Measurements from ENCODE around the gene MCM8. TPM values are rescaled to one million over a fixed set of nuclear protein-coding genes. Genes with fewer than 3 reads are reported as not detected.

Gene MCM8
- total RNA-seq, 2 experiments from 2014 or later, result 42.5 to 45.4 TPM

- POLR2A ChIA-PET, result interaction anchor here (1.5 kb wide), 1 partner anchor 28 kb away, joined by 7 read pairs; no protein-coding TSS in a partner anchor
Observed at GRCh38 chr20:5947276-5947675, 3.2 kb upstream of the MCM8 start.

GRCh38 chr20:5949943-5950270 is 545 bp upstream of the MCM8 start:
- Mint-ChIP-seq H3K27ac (peak overlapping the region; percentile 96), H3K4me1 (peaks cover 52% of the 10 kb centered on the region), H3K36me3 (ENCODE audit: low read depth) (peaks cover 71% of the 10 kb centered on the region)

More at GRCh38 chr20:5947276-5947675, 3.2 kb upstream of the MCM8 start:
- CTCF ChIA-PET, result interaction anchor here (1.0 to 4.0 kb wide), 2 partner anchors 22 to 418 kb away, joined by 3 to 17 read pairs; no protein-coding TSS in a partner anchor
- Mint-ChIP-seq H3K27me3 (no peaks in the 10 kb centered on the region), H3K9me3 (ENCODE audit: low read depth) (no peaks in the 10 kb centered on the region), H3K36me3 (ENCODE audit: low read depth) (peaks cover 70% of the 10 kb centered on the region), H3K4me3 (peak overlapping the region; percentile 95), H3K27ac (peak overlapping the region; percentile 84), H3K4me1 (peaks cover 50% of the 10 kb centered on the region)
- ATAC-seq (peak; percentile 44), DNase-seq (peak; percentile 74)
- intact Hi-C loops (cut with DNase I, micrococcal nuclease), result no loop called here

GRCh38 chr20:5967469-5967868 is 17.0 kb downstream of the MCM8 start:
- POLR2A ChIA-PET, result no interaction called here
- DNase-seq (no peak), ATAC-seq (no peak)
- intact Hi-C loops (cut with DNase I, micrococcal nuclease), result no loop called here
- Mint-ChIP-seq H3K4me1 (no peaks in the 10 kb centered on the region), H3K36me3 (ENCODE audit: low read depth) (peaks cover 59% of the 10 kb centered on the region), H3K27me3 (no peaks in the 10 kb centered on the region), H3K27ac (no peak overlapping the region), H3K4me3 (no peak overlapping the region), H3K9me3 (ENCODE audit: low read depth) (no peaks in the 10 kb centered on the region)
- CTCF ChIA-PET, result no interaction called here

More at GRCh38 chr20:5949943-5950270, 545 bp upstream of the MCM8 start:
- DNase-seq, result no peak
- Mint-ChIP-seq H3K27me3 (no peaks in the 10 kb centered on the region), H3K4me3 (peak overlapping the region; percentile 95), H3K9me3 (ENCODE audit: low read depth) (no peaks in the 10 kb centered on the region)
- ATAC-seq, result no peak
- ChIA-PET POLR2A (no interaction called here), CTCF (no interaction called here)
- intact Hi-C loops (cut with DNase I, micrococcal nuclease), result loop anchor here (1.0 to 5.0 kb wide), 9 partner anchors 31 to 1933 kb away; partner anchors contain the start of genes CDS2 (in 1 of the 2), RNF24 (in 1 of the 2) and SHLD1 (in 1 of the 2)

- no peak overlapping the region for H3K4me3 Mint-ChIP-seq
- ATAC-seq, result no peak
- H3K27ac Mint-ChIP-seq, result no peak overlapping the region
- H3K9me3 Mint-ChIP-seq (ENCODE audit: low read depth), result no peaks in the 10 kb centered on the region
- intact Hi-C loops (cut with DNase I, micrococcal nuclease), result no loop called here
- no peaks in the 10 kb centered on the region for H3K27me3 Mint-ChIP-seq
- DNase-seq, result no peak
- ChIA-PET POLR2A (no interaction called here), CTCF (interaction anchor here (1.1 kb wide), 1 partner anchor 21 kb away, joined by 3 read pairs; no protein-coding TSS in a partner anchor)
- H3K36me3 Mint-ChIP-seq (ENCODE audit: low read depth), result peaks cover 61% of the 10 kb centered on the region
- no peaks in the 10 kb centered on the region for H3K4me1 Mint-ChIP-seq
Observed at GRCh38 chr20:5968462-5968861, 18.0 kb downstream of the MCM8 start.

- intact Hi-C loops (cut with DNase I, micrococcal nuclease), result no loop called here
- POLR2A ChIA-PET, result no interaction called here
- Mint-ChIP-seq H3K4me3 (no peak overlapping the region), H3K27me3 (no peaks in the 10 kb centered on the region), H3K9me3 (ENCODE audit: low read depth) (no peaks in the 10 kb centered on the region), H3K4me1 (no peaks in the 10 kb centered on the region), H3K27ac (no peak overlapping the region), H3K36me3 (ENCODE audit: low read depth) (peaks cover 62% of the 10 kb centered on the region)
- CTCF ChIA-PET, result interaction anchor here (1.1 kb wide), 1 partner anchor 22 kb away, joined by 3 read pairs; no protein-coding TSS in a partner anchor
- DNase-seq, result no peak
- no peak for ATAC-seq
Observed at GRCh38 chr20:5969348-5969935, 19.0 kb downstream of the MCM8 start.

GRCh38 chr20:5969940-5970339 is 19.5 kb downstream of the MCM8 start:
- H3K9me3 Mint-ChIP-seq (ENCODE audit: low read depth), result no peaks in the 10 kb centered on the region
- CTCF ChIA-PET, result no interaction called here
- POLR2A ChIA-PET, result no interaction called here
- no peak for DNase-seq
- no peak overlapping the region for H3K27ac Mint-ChIP-seq
- H3K27me3 Mint-ChIP-seq, result no peaks in the 10 kb centered on the region
- intact Hi-C loops (cut with DNase I, micrococcal nuclease), result no loop called here
- no peaks in the 10 kb centered on the region for H3K4me1 Mint-ChIP-seq
- no peak for ATAC-seq
- H3K36me3 Mint-ChIP-seq (ENCODE audit: low read depth), result peaks cover 60% of the 10 kb centered on the region
- no peak overlapping the region for H3K4me3 Mint-ChIP-seq

GRCh38 chr20:5970381-5970780 is 19.9 kb downstream of the MCM8 start:
- CTCF ChIA-PET, result interaction anchor here (0.9 kb wide), 1 partner anchor 442 kb away, joined by 3 read pairs; no protein-coding TSS in a partner anchor
- no peak for ATAC-seq

GRCh38 chr20:5971203-5971602 is 20.8 kb downstream of the MCM8 start:
- Mint-ChIP-seq H3K9me3 (ENCODE audit: low read depth) (no peaks in the 10 kb centered on the region), H3K27ac (no peak overlapping the region), H3K4me3 (no peak overlapping the region), H3K4me1 (no peaks in the 10 kb centered on the region), H3K27me3 (no peaks in the 10 kb centered on the region), H3K36me3 (ENCODE audit: low read depth) (peaks cover 50% of the 10 kb centered on the region)
- DNase-seq (no peak), ATAC-seq (no peak)
- intact Hi-C loops (cut with DNase I, micrococcal nuclease), result no loop called here
- ChIA-PET POLR2A (no interaction called here), CTCF (interaction anchor here (0.9 to 1.3 kb wide), 2 partner anchors 14 to 443 kb away, joined by 3 to 4 read pairs; no protein-coding TSS in a partner anchor)

More at GRCh38 chr20:5970381-5970780, 19.9 kb downstream of the MCM8 start:
- intact Hi-C loops (cut with DNase I, micrococcal nuclease), result no loop called here
- peaks cover 57% of the 10 kb centered on the region for H3K36me3 Mint-ChIP-seq (ENCODE audit: low read depth)
- no peak overlapping the region for H3K27ac Mint-ChIP-seq
- H3K4me3 Mint-ChIP-seq, result no peak overlapping the region
- H3K9me3 Mint-ChIP-seq (ENCODE audit: low read depth), result no peaks in the 10 kb centered on the region
- DNase-seq, result no peak
- no peaks in the 10 kb centered on the region for H3K27me3 Mint-ChIP-seq
- no peaks in the 10 kb centered on the region for H3K4me1 Mint-ChIP-seq
- POLR2A ChIA-PET, result no interaction called here

GRCh38 chr20:5973172-5973571 is 22.7 kb downstream of the MCM8 start:
- no peaks in the 10 kb centered on the region for H3K9me3 Mint-ChIP-seq (ENCODE audit: low read depth)
- ATAC-seq (no peak), DNase-seq (no peak)
- H3K4me3 Mint-ChIP-seq, result no peak overlapping the region
- H3K27me3 Mint-ChIP-seq, result no peaks in the 10 kb centered on the region
- H3K27ac Mint-ChIP-seq, result no peak overlapping the region
- peaks cover 51% of the 10 kb centered on the region for H3K36me3 Mint-ChIP-seq (ENCODE audit: low read depth)
- CTCF ChIA-PET, result interaction anchor here (0.8 kb wide), 2 partner anchors 41 to 46 kb away, joined by 3 to 4 read pairs; no protein-coding TSS in a partner anchor
- intact Hi-C loops (cut with DNase I, micrococcal nuclease), result no loop called here
- POLR2A ChIA-PET, result no interaction called here
- no peaks in the 10 kb centered on the region for H3K4me1 Mint-ChIP-seq

GRCh38 chr20:5973971-5974370 is 23.5 kb downstream of the MCM8 start:
- DNase-seq (no peak), ATAC-seq (no peak)
- ChIA-PET POLR2A (no interaction called here), CTCF (no interaction called here)
- intact Hi-C loops (cut with DNase I, micrococcal nuclease), result no loop called here
- H3K9me3 Mint-ChIP-seq (ENCODE audit: low read depth), result no peaks in the 10 kb centered on the region
- H3K4me3 Mint-ChIP-seq, result no peak overlapping the region
- H3K27ac Mint-ChIP-seq, result no peak overlapping the region
- no peaks in the 10 kb centered on the region for H3K27me3 Mint-ChIP-seq
- peaks cover 55% of the 10 kb centered on the region for H3K36me3 Mint-ChIP-seq (ENCODE audit: low read depth)
- H3K4me1 Mint-ChIP-seq, result no peaks in the 10 kb centered on the region

- Mint-ChIP-seq H3K9me3 (ENCODE audit: low read depth) (no peaks in the 10 kb centered on the region), H3K36me3 (ENCODE audit: low read depth) (peaks cover 57% of the 10 kb centered on the region), H3K27me3 (no peaks in the 10 kb centered on the region), H3K4me1 (no peaks in the 10 kb centered on the region), H3K4me3 (no peak overlapping the region), H3K27ac (no peak overlapping the region)
- DNase-seq (no peak), ATAC-seq (no peak)
- CTCF ChIA-PET, result no interaction called here
- intact Hi-C loops (cut with DNase I, micrococcal nuclease), result no loop called here
- POLR2A ChIA-PET, result interaction anchor here (0.6 kb wide), 3 partner anchors 17 to 415 kb away, joined by 3 read pairs; no protein-coding TSS in a partner anchor
Observed at GRCh38 chr20:5974531-5974930, 24.1 kb downstream of the MCM8 start.

GRCh38 chr20:5975778-5976177 is 25.3 kb downstream of the MCM8 start:
- H3K27ac Mint-ChIP-seq, result no peak overlapping the region
- peaks cover 55% of the 10 kb centered on the region for H3K36me3 Mint-ChIP-seq (ENCODE audit: low read depth)
- ATAC-seq (no peak), DNase-seq (no peak)
- POLR2A ChIA-PET, result no interaction called here
- H3K4me1 Mint-ChIP-seq, result no peaks in the 10 kb centered on the region
- intact Hi-C loops (cut with DNase I, micrococcal nuclease), result no loop called here
- no peaks in the 10 kb centered on the region for H3K27me3 Mint-ChIP-seq
- no peaks in the 10 kb centered on the region for H3K9me3 Mint-ChIP-seq (ENCODE audit: low read depth)
- H3K4me3 Mint-ChIP-seq, result no peak overlapping the region
- CTCF ChIA-PET, result no interaction called here

Data from activated CD4-positive, alpha-beta T cell treated with anti-CD3 and anti-CD28 coated beads for 36 hours (primary cell).